GM19395 (cell line): ENCODE data around the gene ADAMTS3.
A peak's percentile ranks its signal among the peaks of the same experiment; 100 is the strongest.

Experiments
- ATAC-seq: cut with Tn5 transposase; IDR thresholded peaks from one replicate; pipeline ENCODE4 v1.9.1; 2021; ENCODE audit warnings: mild to moderate bottlenecking, moderate library complexity; ENCODE audit not compliant: unreplicated experiment

Gene ADAMTS3

GRCh38 chr4:72568959-72569718 lies at the start of gene ADAMTS3:
TSS of gene ADAMTS3 (minus strand) at chr4:72569221. CDS start at chr4:72568762, 459 bp downstream.
- ATAC-seq: no peak

GRCh38 chr4:72613959-72614358 lies 44.9 kb upstream of the ADAMTS3 start:
- ATAC-seq: no peak

GRCh38 chr4:72606751-72607150 lies 37.7 kb upstream of the ADAMTS3 start:
- ATAC-seq: no peak

DNA sequence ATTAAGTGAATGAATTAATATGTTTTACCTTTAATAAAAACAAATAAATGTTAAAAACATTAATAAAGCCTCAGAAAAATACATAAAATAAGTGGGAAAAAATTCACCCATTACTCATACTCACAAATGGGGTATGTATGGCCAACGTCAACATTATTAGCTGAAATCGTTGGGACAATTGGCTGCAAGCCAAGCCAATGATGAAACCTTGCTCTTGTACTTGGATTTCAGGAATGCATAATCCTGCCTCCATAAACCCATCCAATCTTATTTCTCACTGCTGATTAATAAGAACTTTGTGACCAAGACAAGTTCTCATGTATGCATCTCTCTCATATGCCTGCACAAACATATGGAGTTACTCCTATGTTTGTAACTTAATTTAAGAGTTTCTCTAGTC lies 35.3 kb upstream of the ADAMTS3 start:
- ATAC-seq: no peak

DNA sequence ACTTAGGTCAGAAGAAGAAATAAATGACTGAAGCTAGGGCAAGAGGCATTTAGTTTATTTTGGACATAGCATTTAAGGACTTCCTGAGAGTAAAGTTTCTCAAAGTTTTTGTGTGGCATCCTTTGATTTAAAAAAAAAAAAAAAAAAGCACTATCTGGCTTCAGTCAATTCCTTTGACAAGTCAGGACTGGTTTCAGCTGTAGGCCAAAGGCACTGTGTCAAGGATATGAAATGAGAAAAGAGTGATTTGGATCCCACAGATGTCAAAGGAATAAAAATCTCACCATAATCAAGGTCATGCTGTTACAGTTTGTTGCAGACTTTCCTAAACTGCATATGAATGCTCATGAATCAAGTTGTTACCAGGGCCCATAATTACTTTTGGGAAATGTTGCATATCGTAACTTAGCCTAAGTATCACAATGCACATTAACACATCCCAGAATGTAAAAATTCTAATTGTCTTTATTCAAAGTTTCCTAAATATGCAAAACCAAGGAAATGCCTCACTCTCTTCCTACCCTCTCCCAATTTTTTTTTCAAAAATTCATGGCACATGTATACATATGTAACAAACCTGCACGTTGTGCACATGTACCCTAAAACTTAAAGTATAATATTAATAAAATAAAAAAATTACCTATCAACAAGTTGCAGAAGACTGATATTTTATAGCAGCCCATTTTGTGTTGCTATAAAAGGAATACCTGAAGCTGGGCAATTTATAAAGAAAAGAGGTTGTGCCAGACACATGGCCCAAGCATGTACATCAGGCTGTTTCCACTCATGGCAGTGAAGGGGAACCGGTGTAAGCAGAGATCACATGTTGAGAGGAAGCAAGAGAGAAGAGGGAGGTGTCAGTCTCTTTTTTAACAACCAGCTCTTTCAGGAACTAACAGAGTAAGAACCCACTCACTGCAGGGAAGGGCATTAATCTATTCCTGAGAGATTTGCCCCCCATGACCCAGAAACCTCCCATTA lies 33.7 kb upstream of the ADAMTS3 start:
- ATAC-seq: no peak

GRCh38 chr4:72591547-72592454 lies 22.8 kb upstream of the ADAMTS3 start:
- ATAC-seq: no peak

DNA sequence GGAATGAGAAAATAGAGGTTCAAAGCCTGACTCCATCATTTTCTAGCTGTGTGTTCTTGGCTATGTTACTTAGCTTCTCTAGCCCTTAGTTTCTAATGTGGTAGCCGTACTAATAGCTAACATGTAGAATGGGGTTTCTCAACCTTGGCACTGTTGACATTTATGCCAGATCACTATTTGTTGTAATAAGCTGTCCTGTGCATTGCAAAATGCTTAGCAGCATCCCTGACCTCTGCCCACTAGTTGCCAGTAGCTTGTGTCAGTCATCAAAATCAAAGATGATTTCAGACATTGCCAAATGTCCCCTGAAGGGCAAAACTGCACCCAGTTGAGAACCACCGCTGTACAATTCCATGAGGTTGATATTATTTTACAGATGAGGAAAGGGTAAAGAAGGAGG lies 18.3 kb upstream of the ADAMTS3 start:
- ATAC-seq: no peak

GRCh38 chr4:72582853-72583252 lies 13.8 kb upstream of the ADAMTS3 start:
- ATAC-seq: no peak

DNA sequence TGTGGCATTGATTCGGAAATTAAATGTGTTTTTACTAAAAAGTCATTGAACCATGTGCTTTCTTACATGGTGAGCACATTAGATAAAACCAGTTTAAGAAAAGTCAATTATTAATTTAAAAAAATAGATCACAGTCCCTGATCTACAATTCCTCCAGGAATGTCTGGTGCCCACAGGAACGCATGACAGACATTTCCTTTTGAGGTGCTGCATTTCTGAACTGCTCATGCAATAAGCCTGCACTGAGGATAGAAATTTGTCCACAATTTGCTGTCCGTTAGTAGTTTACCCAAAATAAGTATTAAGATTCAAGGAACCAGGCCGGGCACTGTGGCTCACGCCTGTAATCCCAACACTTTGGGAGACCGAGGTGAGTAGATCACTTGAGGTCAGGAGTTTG lies 8.2 kb upstream of the ADAMTS3 start:
- ATAC-seq: no peak

GRCh38 chr4:72571337-72571736 lies 2.3 kb upstream of the ADAMTS3 start:
- ATAC-seq: no peak

- ATAC-seq: no peak
Measured at GRCh38 chr4:72569719-72570235, 756 bp upstream of the ADAMTS3 start.

GRCh38 chr4:72567821-72568675 lies 973 bp downstream of the ADAMTS3 start:
- peak; percentile 52 for ATAC-seq

DNA sequence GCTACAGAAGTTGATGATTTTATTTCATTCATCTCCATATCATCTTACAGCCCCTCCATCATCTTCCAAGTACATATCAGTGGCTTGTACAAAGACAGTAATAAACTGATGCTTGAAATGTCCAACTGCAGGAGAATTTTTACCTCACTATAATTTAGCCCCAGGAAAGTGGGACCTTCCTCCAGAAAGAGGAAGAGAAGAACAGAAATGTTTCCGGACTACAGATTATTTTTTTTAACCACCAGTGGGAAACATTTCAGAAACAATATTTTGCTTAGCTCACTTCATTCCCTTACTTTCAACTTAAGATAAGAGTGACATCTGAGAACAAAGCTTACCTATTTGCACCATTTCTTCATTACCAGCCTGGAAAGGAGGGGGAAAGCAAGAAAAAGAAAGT lies 2.0 kb downstream of the ADAMTS3 start:
- ATAC-seq: no peak

- no peak for ATAC-seq
Measured at GRCh38 chr4:72566464-72566972, 2.5 kb downstream of the ADAMTS3 start.

GRCh38 chr4:72564789-72565188 lies 4.2 kb downstream of the ADAMTS3 start:
- ATAC-seq: no peak

GRCh38 chr4:72564184-72564583 lies 4.8 kb downstream of the ADAMTS3 start:
- no peak for ATAC-seq

DNA sequence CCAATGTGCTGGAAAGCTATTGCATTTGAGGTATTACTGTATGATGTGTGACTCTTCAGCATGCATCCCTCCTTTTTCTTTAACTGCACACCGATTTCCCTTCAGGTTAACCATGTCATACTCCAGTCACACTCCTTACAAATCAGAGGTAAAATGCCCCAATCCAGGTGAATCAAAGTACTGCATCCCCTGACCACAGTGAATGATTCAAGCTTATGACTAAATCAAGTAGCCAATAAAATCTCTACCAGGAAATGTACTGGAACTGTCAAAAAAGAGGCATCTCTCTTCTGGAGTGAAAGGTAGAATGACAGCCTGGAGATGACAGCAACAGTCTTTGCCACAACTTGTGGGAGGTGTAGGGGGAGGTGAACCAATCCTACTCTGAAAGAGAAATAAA lies 10.4 kb downstream of the ADAMTS3 start:
- no peak for ATAC-seq

- no peak for ATAC-seq
Measured at GRCh38 chr4:72557021-72557420, 12.0 kb downstream of the ADAMTS3 start.

DNA sequence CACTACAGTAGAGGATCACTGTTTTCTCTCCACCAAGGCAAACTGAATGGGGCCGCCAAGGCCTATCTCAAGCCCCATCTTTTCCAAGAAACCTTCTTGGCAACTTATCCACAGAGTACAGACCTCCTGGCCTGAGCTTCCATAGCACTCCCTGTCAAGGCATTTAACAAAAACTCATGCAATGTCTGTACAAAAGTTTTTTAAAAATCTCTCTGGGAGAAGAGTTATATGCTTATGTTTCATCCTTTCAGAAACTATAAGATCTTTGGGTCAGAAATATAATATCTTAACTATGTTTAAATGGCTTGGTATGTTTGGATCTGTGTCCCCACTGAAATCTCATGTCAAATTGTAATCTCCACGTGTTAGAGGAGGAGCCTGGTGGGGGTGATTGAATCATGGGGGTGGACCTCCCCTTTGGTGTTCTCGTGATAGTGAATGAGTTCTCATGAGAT lies 13.6 kb downstream of the ADAMTS3 start:
- ATAC-seq: no peak
